CD4-positive, alpha-beta T cell treated with Interleukin-6 at 100 ng/mL for 8 hours (primary cell): ENCODE data around the gene SMG9.
"Not testable (repeated sequence)": the region's sequence is repeated elsewhere in the genome, so short reads cannot be mapped to it uniquely, and the experiment has no call there.

ENCODE experiments used
- DNase-seq: peaks from one replicate; pipeline ENCODE4 v3.0.0-alpha.2; 2020; ENCODE audit warnings: mixed read lengths, low spot score

SMG9 gene

GRCh38 chr19:43779820-43780219 is 25.1 kb upstream of the SMG9 start:
- peak; percentile 29 for DNase-seq

DNA sequence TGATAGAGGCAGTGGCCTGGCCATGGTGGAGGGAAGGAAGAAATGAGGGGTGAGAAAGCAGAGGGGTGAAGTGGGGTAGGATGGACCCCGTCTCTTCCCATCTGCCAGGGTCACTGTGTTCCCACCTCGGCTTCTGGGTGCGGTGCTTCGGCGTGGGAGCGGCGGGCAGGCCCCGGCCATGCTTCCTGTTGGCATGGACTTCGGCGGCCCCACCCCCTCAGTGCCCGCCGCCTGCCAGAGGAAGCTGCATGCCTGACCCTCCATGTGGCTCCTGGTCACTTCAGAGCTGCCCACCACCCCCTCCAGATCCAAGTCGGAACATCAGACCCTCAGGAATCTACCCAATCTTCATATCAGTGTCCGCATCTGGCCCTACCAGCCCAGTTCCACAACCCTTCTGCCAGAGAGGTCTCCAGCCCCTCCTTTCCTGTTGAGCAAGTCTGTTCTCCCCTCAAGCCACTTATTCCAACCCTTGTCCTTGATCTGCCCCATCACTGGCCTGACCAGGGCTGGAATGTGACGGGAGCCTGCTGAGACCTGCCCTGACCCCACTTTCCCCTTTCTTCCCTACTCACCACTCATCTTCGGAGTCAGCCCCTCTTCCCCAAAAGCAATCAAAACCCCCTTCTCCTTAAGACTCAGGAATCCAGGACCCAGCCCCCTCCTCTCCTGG is 24.5 kb upstream of the SMG9 start:
- DNase-seq: no peak

- no peak for DNase-seq
Measured at GRCh38 chr19:43778651-43779050, 23.9 kb upstream of the SMG9 start.

GRCh38 chr19:43777163-43777695 is 22.5 kb upstream of the SMG9 start:
- peak; percentile 59 for DNase-seq

GRCh38 chr19:43776286-43776685 is 21.5 kb upstream of the SMG9 start:
- DNase-seq: no peak

- DNase-seq: no peak
Measured at GRCh38 chr19:43775299-43775890, 20.6 kb upstream of the SMG9 start.

- not testable (repeated sequence) for DNase-seq
Measured at GRCh38 chr19:43774940-43775258, 20.1 kb upstream of the SMG9 start.

DNA sequence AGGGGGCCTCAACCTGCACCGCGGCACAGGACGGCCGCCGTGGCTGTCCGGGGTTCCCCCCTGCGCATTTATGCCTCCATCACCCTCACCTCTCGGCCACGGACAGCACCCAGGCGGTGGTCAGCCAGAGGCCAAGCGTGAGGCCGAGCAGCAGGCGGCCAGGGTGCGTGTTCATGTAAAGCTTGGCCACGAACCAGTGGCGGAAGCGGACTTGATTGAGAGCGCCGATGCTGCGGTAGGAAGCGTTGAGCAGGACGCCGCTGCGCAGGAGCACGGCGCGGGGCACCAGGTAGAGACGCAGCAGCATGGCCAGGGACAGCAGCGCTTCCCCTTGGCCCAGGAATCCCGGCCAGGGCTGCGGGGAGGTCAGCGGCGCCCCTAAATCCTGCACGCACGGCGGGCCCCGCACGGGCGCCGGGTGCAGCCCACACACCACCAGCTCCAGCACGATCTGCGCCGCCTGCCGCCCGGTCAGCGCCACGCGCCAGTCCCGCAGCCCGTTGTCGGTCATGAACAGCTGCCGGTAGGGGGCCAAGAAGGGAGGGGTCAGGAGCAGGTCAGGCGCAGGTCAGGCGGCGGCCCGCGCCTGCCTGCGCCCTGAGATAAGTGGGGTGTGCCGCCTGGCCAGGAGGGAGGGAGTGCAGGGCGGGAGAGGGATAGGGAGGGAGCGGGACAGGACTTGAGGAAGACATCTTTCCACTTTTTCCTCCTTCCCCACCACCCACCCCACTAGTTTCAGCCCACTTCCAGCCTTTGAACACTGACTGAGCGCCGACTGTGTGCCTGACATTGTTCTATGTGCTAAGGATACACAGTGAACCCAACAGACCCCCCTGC is 19.6 kb upstream of the SMG9 start:
- no peak for DNase-seq

- DNase-seq: no peak
Measured at GRCh38 chr19:43773725-43774102, 19.0 kb upstream of the SMG9 start.

- no peak for DNase-seq
Measured at GRCh38 chr19:43769256-43769655, 14.5 kb upstream of the SMG9 start.

GRCh38 chr19:43768273-43769050 is 13.7 kb upstream of the SMG9 start:
- no peak for DNase-seq

DNA sequence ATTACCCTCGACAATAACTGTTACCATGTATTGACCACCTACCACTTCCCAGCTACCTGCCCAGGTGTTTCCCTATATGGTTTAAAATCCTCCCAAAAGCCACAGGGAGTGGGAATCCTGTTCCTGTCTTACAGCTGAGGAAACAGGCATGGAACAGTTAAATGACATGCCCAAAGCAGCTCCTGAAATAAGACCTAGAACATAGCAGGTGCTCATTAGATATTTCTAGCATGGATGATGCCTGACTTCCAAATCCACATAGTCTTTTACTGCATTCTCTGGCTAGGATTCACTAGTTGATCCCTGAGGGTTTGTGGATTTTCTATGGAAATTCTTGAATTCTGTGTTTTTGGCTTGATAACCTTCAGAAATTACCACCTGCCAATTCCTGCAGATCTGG is 13.1 kb upstream of the SMG9 start:
- DNase-seq: no peak

DNA sequence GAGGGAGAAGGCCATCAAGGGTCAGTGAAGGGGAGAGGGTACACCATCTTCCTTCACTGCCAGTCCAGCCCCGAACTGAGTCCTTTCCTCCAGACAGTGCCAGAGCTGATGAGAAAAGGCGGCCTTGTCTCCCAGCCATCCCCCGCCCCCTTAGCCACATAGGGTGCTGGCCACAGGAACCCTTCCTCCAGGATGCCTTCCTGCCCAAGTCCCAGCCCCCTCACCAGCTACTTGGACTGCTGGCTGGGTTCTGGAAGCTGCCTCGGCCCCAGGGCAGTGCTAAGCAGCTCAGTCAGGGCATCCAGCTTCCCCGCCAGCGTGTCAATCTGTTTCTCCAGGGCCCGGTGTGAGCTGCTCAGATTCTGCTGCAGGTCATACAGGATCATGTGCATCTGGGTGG is 12.6 kb upstream of the SMG9 start:
- DNase-seq: no peak

DNA sequence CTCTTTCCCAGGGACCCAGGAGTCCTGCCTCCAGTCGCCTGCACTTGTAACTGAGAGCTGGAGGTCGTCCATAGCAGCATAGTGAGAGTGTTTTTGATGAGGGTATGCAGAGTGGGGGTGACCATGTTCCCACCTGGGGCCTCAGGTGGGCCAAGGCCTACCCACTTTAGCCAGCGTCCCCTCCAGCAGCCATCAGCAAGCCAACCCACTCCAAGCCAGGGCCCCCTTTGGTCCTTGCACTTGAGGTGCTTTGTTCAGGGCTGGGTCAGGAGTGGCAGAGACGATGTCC is 11.9 kb upstream of the SMG9 start:
- DNase-seq: no peak

DNA sequence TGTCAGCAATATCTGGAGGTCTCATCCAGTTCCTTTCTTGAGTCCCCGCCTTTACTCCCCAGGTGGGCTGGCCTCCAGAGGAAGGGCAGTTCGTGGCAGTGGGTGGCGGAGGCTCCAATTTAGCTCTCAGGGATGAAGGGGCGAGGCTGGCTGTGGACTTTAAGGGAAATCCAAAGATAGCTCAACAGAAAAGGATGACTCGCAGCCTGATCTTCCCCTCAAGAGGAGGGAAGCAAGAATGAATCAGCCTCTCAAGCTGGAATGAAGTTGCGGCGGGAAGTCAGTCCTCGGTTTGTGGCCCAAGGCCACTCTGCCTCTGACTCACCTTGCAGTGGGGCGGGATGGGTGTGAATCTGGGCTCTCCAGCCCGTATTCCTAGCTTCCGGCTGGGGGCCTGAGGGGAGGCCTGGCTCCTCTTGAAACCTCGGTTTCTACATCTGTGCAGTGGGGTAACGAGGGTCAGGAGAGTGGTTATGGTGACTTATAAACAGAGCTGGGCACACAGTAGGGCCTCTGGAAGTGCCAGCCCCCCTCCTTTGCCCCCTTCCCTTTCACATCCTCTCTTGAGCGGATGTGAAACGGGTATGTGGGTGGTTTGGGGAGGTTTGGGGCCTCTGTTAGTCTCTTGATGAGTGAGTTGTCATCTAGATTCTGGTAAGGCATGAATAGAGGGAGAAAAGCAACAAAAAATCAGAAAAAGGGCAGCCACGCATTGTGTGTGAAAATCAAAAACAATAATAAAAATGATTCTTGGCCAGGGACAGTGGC is 10.5 kb upstream of the SMG9 start:
- DNase-seq: peak; percentile 76

- DNase-seq: not testable (repeated sequence)
Measured at GRCh38 chr19:43764684-43765083, 9.9 kb upstream of the SMG9 start.

DNA sequence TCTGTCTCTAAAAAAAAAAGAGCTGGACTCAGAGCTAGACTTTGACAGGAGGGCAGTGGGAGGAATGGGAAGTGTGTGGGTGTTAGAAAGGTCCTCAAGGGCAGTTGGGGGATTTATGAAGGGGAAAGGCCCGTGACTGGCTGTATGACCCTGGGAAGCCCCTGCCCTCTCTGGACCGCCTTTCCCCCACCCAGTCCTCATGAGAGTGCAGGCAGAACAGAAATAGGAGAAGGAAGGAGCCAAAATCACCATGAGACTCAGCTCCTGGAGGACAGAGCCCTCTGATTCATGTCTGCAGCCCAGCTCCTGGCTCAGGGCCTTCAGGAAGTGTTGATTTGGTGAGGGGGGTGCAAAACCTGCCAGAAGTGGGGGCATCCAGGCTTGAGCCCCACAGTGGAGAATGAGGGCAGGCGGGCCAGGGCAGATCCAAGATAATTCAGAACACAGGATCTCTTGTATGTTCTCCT is 8.7 kb upstream of the SMG9 start:
- DNase-seq: no peak

DNA sequence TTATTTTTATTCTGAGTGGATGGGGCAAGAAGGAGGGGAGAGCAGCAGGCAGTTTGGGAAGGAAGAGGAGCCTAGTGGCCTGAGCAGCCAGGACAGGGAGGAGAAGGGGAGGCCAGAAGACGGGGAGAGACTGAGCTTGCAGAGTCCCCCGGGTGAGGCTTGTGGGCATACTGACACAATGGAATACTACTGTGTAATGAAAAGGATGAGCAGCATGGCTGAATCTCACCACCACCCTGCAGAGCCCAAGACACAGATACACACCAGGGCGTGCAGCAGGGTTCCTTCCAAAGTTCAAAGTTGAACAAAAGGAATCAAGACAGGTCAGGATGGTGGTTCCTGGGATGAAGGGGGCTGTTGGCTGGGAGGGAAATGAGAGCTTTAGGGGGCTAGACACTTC is 8.1 kb upstream of the SMG9 start:
- no peak for DNase-seq

- no peak for DNase-seq
Measured at GRCh38 chr19:43760941-43761340, 6.2 kb upstream of the SMG9 start.

- DNase-seq: no peak
Measured at GRCh38 chr19:43759515-43759914, 4.8 kb upstream of the SMG9 start.

DNA sequence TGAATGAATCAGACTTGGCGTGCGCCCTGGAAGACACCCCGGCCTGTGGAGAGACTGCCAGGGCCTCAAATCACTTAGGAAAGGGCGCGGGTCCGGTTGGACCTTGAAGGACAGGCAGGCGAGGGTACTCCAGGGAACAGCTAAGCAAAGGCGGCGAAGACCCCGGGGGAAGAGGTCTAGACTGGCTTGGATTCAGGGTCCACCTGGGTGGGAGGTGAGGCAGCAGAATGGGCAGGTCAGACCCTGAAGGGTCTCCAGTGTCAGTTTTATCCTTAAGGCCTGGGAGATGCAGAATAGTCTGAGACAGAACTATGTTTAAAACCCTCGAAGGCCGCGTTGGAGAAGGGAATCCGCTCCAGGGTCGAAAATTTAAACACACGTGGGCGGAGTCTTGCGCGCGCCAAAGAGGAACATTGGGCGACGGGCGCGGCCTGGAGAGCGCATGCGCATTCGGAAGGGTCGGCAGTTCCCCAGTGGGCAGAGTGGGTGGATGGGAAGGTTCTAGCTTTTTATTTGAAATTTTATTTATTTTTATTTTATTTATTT is 567 bp upstream of the SMG9 start:
- peak; percentile 73 for DNase-seq

- no peak for DNase-seq
Measured at GRCh38 chr19:43754253-43754502, 584 bp downstream of the SMG9 start.
